Cardiac muscle cell (in vitro differentiated cells and primary cell): ENCODE data around the gene CYP20A1. TPM values are rescaled to one million over a fixed set of nuclear protein-coding genes. Genes with fewer than 3 reads are reported as not detected.
"Not testable (repeated sequence)": the region's sequence is repeated elsewhere in the genome, so short reads cannot be mapped to it uniquely, and the experiment has no call there.

Experiments
- DNase-seq, 2 donors: peaks; one replicate each; pipeline versions ENCODE4 v3.0.0 to v3.0.0-alpha.2; 2010 to 2017; ENCODE audit warnings: low read depth in 1 of 2, low spot score in 1 of 2
- H3K27ac ChIP-seq: fragments of 200-600 bp; sonication (generic); 2 replicates; pipeline ENCODE4 v1.5.1; 2016
- H3K27me3 ChIP-seq: fragments of 200-600 bp; sonication (generic); 2 replicates; pipeline ENCODE4 v1.6.0; 2016; ENCODE audit warnings: control low read depth
- H3K36me3 ChIP-seq: fragments of 200-600 bp; sonication (generic); 2 replicates; pipeline ENCODE4 v1.5.1; 2016; ENCODE audit warnings: control low read depth
- H3K4me1 ChIP-seq: fragments of 200-600 bp; sonication (generic); 2 replicates; pipeline ENCODE4 v1.8.1; 2017; ENCODE audit warnings: low read depth, mild to moderate bottlenecking, mixed run types
- H3K4me3 ChIP-seq: fragments of 200-600 bp; sonication (generic); 2 replicates; pipeline ENCODE4 v1.5.1; 2016; ENCODE audit warnings: mild to moderate bottlenecking
- H3K9me3 ChIP-seq: fragments of 200-600 bp; sonication (generic); 2 replicates; pipeline ENCODE4 v1.5.1; 2017; ENCODE audit warnings: low read depth, mild to moderate bottlenecking, control low read depth
- CTCF ChIP-seq: IDR thresholded peaks from 2 replicates; pipeline ENCODE4 v1.5.1; 2012; ENCODE audit warnings: low read depth, mild to moderate bottlenecking, low read length
- polyA plus RNA-seq: library from polyadenylated mRNA; unstranded; fragments of >200 nt; fragmentation: Nextera tagmentation; extraction: Ambion mirVana; gene quantifications from 2 replicates; pipeline ENCODE4 v1.2.1, GENCODE V29; 2016
- total RNA-seq: library from RNA; depleted of rRNA; stranded (reverse); fragments of >200 nt; gene quantifications from 2 replicates; pipeline ENCODE4 v1.2.3, GENCODE V29; 2016

Gene CYP20A1
- total and polyA plus RNA-seq, 2 experiments from 2014 or later, result 7.1 to 15.9 TPM

GRCh38 chr2:203279288-203279687 is 40.5 kb downstream of the CYP20A1 start:
- Histone ChIP-seq H3K4me1 (no peaks in the 10 kb centered on the region), H3K27me3 (no peaks in the 10 kb centered on the region), H3K9me3 (no peaks in the 10 kb centered on the region), H3K27ac (no peak overlapping the region), H3K4me3 (no peak overlapping the region), H3K36me3 (peaks cover 23% of the 10 kb centered on the region)
- no peak for TF ChIP-seq CTCF
- DNase-seq, result no peak

GRCh38 chr2:203280428-203281064 is 41.7 kb downstream of the CYP20A1 start:
- no peaks in the 10 kb centered on the region for H3K27me3 ChIP-seq
- H3K9me3 ChIP-seq, result no peaks in the 10 kb centered on the region
- H3K36me3 ChIP-seq, result peaks cover 28% of the 10 kb centered on the region
- H3K27ac ChIP-seq, result no peak overlapping the region
- peak in 1 of 2 donors; percentile 62 for DNase-seq
- no peaks in the 10 kb centered on the region for H3K4me1 ChIP-seq
- no peak overlapping the region for H3K4me3 ChIP-seq
- TF ChIP-seq CTCF, result no peak

- Histone ChIP-seq H3K4me1 (no peaks in the 10 kb centered on the region), H3K9me3 (no peaks in the 10 kb centered on the region), H3K4me3 (no peak overlapping the region), H3K27me3 (no peaks in the 10 kb centered on the region), H3K27ac (no peak overlapping the region), H3K36me3 (peaks cover 30% of the 10 kb centered on the region)
- TF ChIP-seq CTCF, result no peak
- no peak for DNase-seq
Measured at GRCh38 chr2:203282101-203282500, 43.3 kb downstream of the CYP20A1 start.

- H3K27me3 ChIP-seq, result no peaks in the 10 kb centered on the region
- H3K9me3 ChIP-seq, result no peaks in the 10 kb centered on the region
- DNase-seq, result no peak
- H3K4me3 ChIP-seq, result no peak overlapping the region
- peaks cover 14% of the 10 kb centered on the region for H3K36me3 ChIP-seq
- no peak overlapping the region for H3K27ac ChIP-seq
- H3K4me1 ChIP-seq, result no peaks in the 10 kb centered on the region
- no peak for TF ChIP-seq CTCF
Measured at GRCh38 chr2:203286532-203286931, 47.7 kb downstream of the CYP20A1 start.

- Histone ChIP-seq H3K27ac (no peak overlapping the region), H3K9me3 (no peaks in the 10 kb centered on the region), H3K36me3 (no peaks in the 10 kb centered on the region), H3K27me3 (no peaks in the 10 kb centered on the region), H3K4me1 (no peaks in the 10 kb centered on the region), H3K4me3 (no peak overlapping the region)
- no peak for TF ChIP-seq CTCF
- DNase-seq, result no peak
Measured at GRCh38 chr2:203301667-203302066, 62.8 kb downstream of the CYP20A1 start.

- H3K36me3 ChIP-seq, DNase-seq, H3K9me3 ChIP-seq, H3K4me3 ChIP-seq, H3K27ac ChIP-seq, H3K27me3 ChIP-seq, H3K4me1 ChIP-seq: not testable (repeated sequence)
Measured at GRCh38 chr2:203302586-203302985, 63.8 kb downstream of the CYP20A1 start.
